C4-2B (cell line): ENCODE results near the gene ZNF536.

Experiments used
- ZFX ChIP-seq: fragments of 450-650 bp; IDR thresholded peaks from 2 replicates; pipeline ENCODE4 v1.6.1; 2017
- TF ChIP-seq, protein P1 (sequence below): fragments of 450-650 bp; conservative IDR thresholded peaks from 2 replicates; pipeline ENCODE4 v1.5.1; 2017; ENCODE audit warnings: mild to moderate bottlenecking

DNA sequence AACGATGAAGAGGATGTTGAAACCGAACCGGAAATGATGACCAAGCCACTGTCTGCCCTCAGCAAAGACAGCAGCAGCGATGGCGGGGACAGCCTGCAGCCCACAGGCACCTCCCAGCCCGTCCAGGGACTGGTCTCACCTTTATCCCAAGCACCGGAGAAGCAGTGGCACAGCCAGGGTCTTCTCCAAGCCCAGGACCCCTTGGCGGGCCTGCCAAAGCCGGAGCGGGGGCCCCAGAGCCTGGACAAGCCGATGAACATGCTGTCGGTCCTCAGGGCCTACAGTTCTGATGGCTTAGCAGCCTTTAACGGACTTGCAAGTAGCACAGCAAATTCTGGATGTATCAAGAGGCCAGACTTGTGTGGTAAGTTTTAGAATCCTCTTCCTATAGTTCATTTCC, 177.0 kb downstream of the ZNF536 start:
- TF ChIP-seq, protein P1, sequence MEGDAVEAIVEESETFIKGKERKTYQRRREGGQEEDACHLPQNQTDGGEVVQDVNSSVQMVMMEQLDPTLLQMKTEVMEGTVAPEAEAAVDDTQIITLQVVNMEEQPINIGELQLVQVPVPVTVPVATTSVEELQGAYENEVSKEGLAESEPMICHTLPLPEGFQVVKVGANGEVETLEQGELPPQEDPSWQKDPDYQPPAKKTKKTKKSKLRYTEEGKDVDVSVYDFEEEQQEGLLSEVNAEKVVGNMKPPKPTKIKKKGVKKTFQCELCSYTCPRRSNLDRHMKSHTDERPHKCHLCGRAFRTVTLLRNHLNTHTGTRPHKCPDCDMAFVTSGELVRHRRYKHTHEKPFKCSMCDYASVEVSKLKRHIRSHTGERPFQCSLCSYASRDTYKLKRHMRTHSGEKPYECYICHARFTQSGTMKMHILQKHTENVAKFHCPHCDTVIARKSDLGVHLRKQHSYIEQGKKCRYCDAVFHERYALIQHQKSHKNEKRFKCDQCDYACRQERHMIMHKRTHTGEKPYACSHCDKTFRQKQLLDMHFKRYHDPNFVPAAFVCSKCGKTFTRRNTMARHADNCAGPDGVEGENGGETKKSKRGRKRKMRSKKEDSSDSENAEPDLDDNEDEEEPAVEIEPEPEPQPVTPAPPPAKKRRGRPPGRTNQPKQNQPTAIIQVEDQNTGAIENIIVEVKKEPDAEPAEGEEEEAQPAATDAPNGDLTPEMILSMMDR: no peak
- no peak for TF ChIP-seq ZFX
